Natural killer cell (primary cell): ENCODE results near the gene CD52. TPM values are rescaled to one million over a fixed set of nuclear protein-coding genes. Genes with fewer than 3 reads are reported as not detected.

ENCODE experiments used
- ATAC-seq, 3 donors: fragments of 150-1000 bp in 2 of 3; fragments of 200-7000 bp in 1 of 3; cut with Tn5 transposase; 1 replicate in 1 of 3; 2 replicates in 2 of 3; pipeline ENCODE4 v1.10.0; 2021; ENCODE audit warnings: mild to moderate bottlenecking in 2 of 3, moderate library complexity in 2 of 3
- DNase-seq, 2 donors: peaks; one replicate each; pipeline versions ENCODE4 v3.0.0 to v3.0.0-alpha.2; 2013 to 2021; ENCODE audit warnings: mixed read lengths in 1 of 2
- H3K27ac ChIP-seq: one replicate; pipeline ENCODE4 v1.5.1; 2013; ENCODE audit warnings: mild to moderate bottlenecking, low read length
- H3K27me3 ChIP-seq: one replicate; pipeline ENCODE4 v1.6.1; 2013; ENCODE audit warnings: low read length; ENCODE audit not compliant: control insufficient read depth, insufficient read depth
- H3K36me3 ChIP-seq: one replicate; pipeline ENCODE4 v1.6.1; 2013; ENCODE audit warnings: low read length; ENCODE audit not compliant: control insufficient read depth, insufficient read depth
- H3K4me1 ChIP-seq: one replicate; pipeline ENCODE4 v1.6.1; 2013; ENCODE audit warnings: low read length; ENCODE audit not compliant: control insufficient read depth, insufficient read depth
- H3K4me3 ChIP-seq: one replicate; pipeline ENCODE4 v1.5.1; 2013; ENCODE audit warnings: low read length
- H3K9me3 ChIP-seq: one replicate; pipeline ENCODE4 v1.6.1; 2013; ENCODE audit warnings: low read length; ENCODE audit not compliant: control insufficient read depth, insufficient read depth
- H3K27ac Mint-ChIP-seq, 2 donors: one replicate each; pipeline ENCODE4 v1.8.0; 2022; ENCODE audit warnings: mild to moderate bottlenecking in 2 of 2, mixed read lengths in 2 of 2, moderate library complexity in 1 of 2
- H3K27me3 Mint-ChIP-seq, 2 donors: one replicate each; pipeline ENCODE4 v1.8.0; 2022; ENCODE audit warnings: low read depth in 2 of 2, mixed read lengths in 2 of 2
- H3K36me3 Mint-ChIP-seq: one replicate; pipeline ENCODE4 v1.8.0; 2022; ENCODE audit warnings: mixed read lengths
- H3K4me1 Mint-ChIP-seq, 2 donors: one replicate each; pipeline ENCODE4 v1.8.0; 2022; ENCODE audit warnings: mixed read lengths in 2 of 2
- H3K4me3 Mint-ChIP-seq: one replicate; pipeline ENCODE4 v1.8.0; 2022; ENCODE audit warnings: mild to moderate bottlenecking, moderate library complexity, mixed read lengths
- H3K9me3 Mint-ChIP-seq, 2 donors: one replicate each; pipeline ENCODE4 v1.8.0; 2022; ENCODE audit warnings: mixed read lengths in 2 of 2
- CTCF ChIP-seq: fragments of 200-600 bp; IDR thresholded peaks from one replicate; pipeline ENCODE4 v1.8.0; 2022; ENCODE audit warnings: antibody characterized with exemption
- WGBS: methylation state at CpG from one replicate; pipeline ENCODE4 v1.1.7; 2013; ENCODE audit warnings: missing lambda C conversion rate; ENCODE audit not compliant: insufficient coverage; 5-methylcytosine and 5-hydroxymethylcytosine counted together
- intact Hi-C: fragments of 100-400 bp; cut with micrococcal nuclease; formaldehyde crosslinking; loops from one replicate; pipeline ENCODE4 v1.14.2; 2022
- total RNA-seq, 4 donors: library from RNA; stranded (reverse); fragments of 120-200 nt in 1 of 4; gene quantifications; one replicate each; pipeline versions ENCODE4 v1.2.3 to v1.2.4, GENCODE V29; 2013 to 2022

CD52 gene
- total RNA-seq, 3 donors from 2014 or later (not counting 1 experiment from before 2014, with no cell fraction given): 454 to 485 (median 482) TPM

GRCh38 chr1:26349188-26349876 is 31.6 kb downstream of the CD52 start:
- H3K9me3 ChIP-seq: no peaks in the 10 kb centered on the region
- H3K27ac ChIP-seq: no peak overlapping the region
- Mint-ChIP-seq H3K27ac (no peak overlapping the region), H3K4me3 (no peak overlapping the region), H3K27me3 (peaks cover 0 to 19% of the 10 kb centered on the region in 2 donors), H3K9me3 (no peaks in the 10 kb centered on the region), H3K36me3 (no peaks in the 10 kb centered on the region), H3K4me1 (peaks cover 0 to 7% of the 10 kb centered on the region in 2 donors)
- no peak for TF ChIP-seq CTCF
- no peaks in the 10 kb centered on the region for H3K27me3 ChIP-seq
- no peak for DNase-seq
- intact Hi-C loops: no loop called here
- no peak for ATAC-seq
- no peak overlapping the region for H3K4me3 ChIP-seq
- WGBS: 92% methylated on average over 7 of the region's 7 CpGs
- H3K4me1 ChIP-seq: no peaks in the 10 kb centered on the region
- H3K36me3 ChIP-seq: no peaks in the 10 kb centered on the region

- peaks cover 0 to 19% of the 10 kb centered on the region in 2 donors for H3K27me3 Mint-ChIP-seq
Measured at GRCh38 chr1:26349877-26350244, 32.1 kb downstream of the CD52 start.

GRCh38 chr1:26350343-26350700 is 32.6 kb downstream of the CD52 start:
- H3K27me3 ChIP-seq: no peaks in the 10 kb centered on the region
- intact Hi-C loops: no loop called here
- no peaks in the 10 kb centered on the region for H3K36me3 ChIP-seq
- Mint-ChIP-seq H3K27ac (no peak overlapping the region), H3K36me3 (no peaks in the 10 kb centered on the region), H3K27me3 (peaks cover 0 to 19% of the 10 kb centered on the region in 2 donors), H3K4me3 (no peak overlapping the region), H3K4me1 (peaks cover 0 to 7% of the 10 kb centered on the region in 2 donors), H3K9me3 (no peaks in the 10 kb centered on the region)
- no peak for TF ChIP-seq CTCF
- peaks cover under 1% of the 10 kb centered on the region for H3K4me1 ChIP-seq
- DNase-seq (no peak), ATAC-seq (no peak)
- no peak overlapping the region for H3K27ac ChIP-seq
- H3K4me3 ChIP-seq: no peak overlapping the region
- no peaks in the 10 kb centered on the region for H3K9me3 ChIP-seq
- 80% methylated on average over 2 of the region's 2 CpGs for WGBS

More at GRCh38 chr1:26349877-26350244, 32.1 kb downstream of the CD52 start:
- intact Hi-C loops: no loop called here
- DNase-seq (no peak), ATAC-seq (no peak)
- Mint-ChIP-seq H3K36me3 (no peaks in the 10 kb centered on the region), H3K27ac (no peak overlapping the region), H3K9me3 (no peaks in the 10 kb centered on the region), H3K4me1 (peaks cover 0 to 7% of the 10 kb centered on the region in 2 donors), H3K4me3 (no peak overlapping the region)
- no peak overlapping the region for H3K27ac ChIP-seq
- no peak overlapping the region for H3K4me3 ChIP-seq
- no peaks in the 10 kb centered on the region for H3K27me3 ChIP-seq
- 83% methylated on average over 5 of the region's 5 CpGs for WGBS
- H3K4me1 ChIP-seq: no peaks in the 10 kb centered on the region
- TF ChIP-seq CTCF: no peak
- no peaks in the 10 kb centered on the region for H3K9me3 ChIP-seq
- no peaks in the 10 kb centered on the region for H3K36me3 ChIP-seq
